ENCODE results near the gene TAF13. TPM values are rescaled to one million over a fixed set of nuclear protein-coding genes. Genes with fewer than 3 reads are reported as not detected.

The TAF13 gene
- total and polyA plus RNA-seq, 4 donors, result 22.2 to 39.4 (median 34.3) TPM

- no peak overlapping the region for H3K27ac ChIP-seq (ENCODE audit: low read depth in 1 of 2, low read length in 1 of 2)
Measured at GRCh38 chr1:109017134-109017533, 58.7 kb downstream of the TAF13 start.

More at GRCh38 chr1:109017134-109017533, 58.7 kb downstream of the TAF13 start:
- Histone ChIP-seq H3K9me3 (ENCODE audit: control insufficient read depth in 4 of 4, insufficient read depth in 3 of 4, low read length in 3 of 4) (peaks cover 0 to 3% (median under 1%) of the 10 kb centered on the region in 4 donors), H3K27me3 (ENCODE audit: control insufficient read depth in 3 of 3, insufficient read depth in 3 of 3, low read length in 2 of 3) (no peaks in the 10 kb centered on the region), H3K9ac (ENCODE audit: insufficient read depth in 1 of 2, low read length in 2 of 2) (no peak overlapping the region), H3K4me3 (no peak overlapping the region), H3K4me1 (ENCODE audit: control insufficient read depth in 5 of 5, insufficient read depth in 5 of 5, low read length in 5 of 5) (no peaks in the 10 kb centered on the region), H3K36me3 (ENCODE audit: control insufficient read depth in 4 of 4, insufficient read depth in 4 of 4, low read length in 4 of 4) (peaks cover 9 to 17% (median 15%) of the 10 kb centered on the region in 4 donors)
- WGBS, 2 donors, result 97 to 100% methylated on average over 1 of the region's 1 CpG
- TF ChIP-seq CTCF (IDR thresholded peaks at IDR 0.05; ENCODE audit: control extremely low read depth, extremely low read depth), result no peak
- ATAC-seq (ENCODE audit: insufficient read depth, low FRiP score), result no peak
- DNase-seq, result no peak

Small RNA genes within 50 kb of the gene (small RNA-seq; reads per million reads assigned to genes)
- gene AL356488.2 (ENCODE audit: low replicate concordance) (not detected), gene BX679664.1 (ENCODE audit: low replicate concordance) (not detected)

Other genes with a start within 250 kb of the TAF13 start
- gene AKNAD1, start 218.9 kb downstream of the TAF13 start, total RNA-seq, result under 1 TPM in 1 of 2 donors, not detected in 1; 0.31 TPM
- gene AKNAD1, start 218.9 kb downstream of the TAF13 start, polyA plus RNA-seq, result under 1 TPM; 0.02 to 0.22 TPM
- gene GPSM2, start 199.0 kb downstream of the TAF13 start, total RNA-seq, result 10 to 100 TPM; 24.4 to 26.5 TPM
- 1 to 10 TPM; 5.9 to 6.5 TPM for gene GPSM2, start 199.0 kb downstream of the TAF13 start, polyA plus RNA-seq
- 10 to 100 TPM; 27.4 to 29.2 TPM for gene CLCC1, start 112.5 kb downstream of the TAF13 start, total RNA-seq
- 10 to 100 TPM in 1 of 2 donors, 1 to 10 TPM in 1; 9.7 to 12.2 TPM for gene CLCC1, start 112.5 kb downstream of the TAF13 start, polyA plus RNA-seq
- gene WDR47, start 33.9 kb downstream of the TAF13 start, total RNA-seq, result 10 to 100 TPM; 16.3 to 17.7 TPM
- 1 to 10 TPM; 3.1 to 6.0 TPM for gene WDR47, start 33.9 kb downstream of the TAF13 start, polyA plus RNA-seq
- 10 to 100 TPM; 35.4 to 44.6 TPM for gene TMEM167B, start 14.8 kb upstream of the TAF13 start, total RNA-seq
- gene TMEM167B, start 14.8 kb upstream of the TAF13 start, polyA plus RNA-seq, result 10 to 100 TPM; 22.5 to 35.8 TPM
- 10 to 100 TPM in 1 of 2 donors, 1 to 10 TPM in 1; 8.9 to 25.0 TPM for gene ELAPOR1, start 38.1 kb upstream of the TAF13 start, total RNA-seq
- 1 to 10 TPM; 3.3 to 7.0 TPM for gene ELAPOR1, start 38.1 kb upstream of the TAF13 start, polyA plus RNA-seq
- 100 to 1,000 TPM; 154 to 212 TPM for gene SARS1, start 137.9 kb upstream of the TAF13 start, total RNA-seq
- 100 to 1,000 TPM; 118 to 139 TPM for gene SARS1, start 137.9 kb upstream of the TAF13 start, polyA plus RNA-seq
- gene CELSR2, start 173.5 kb upstream of the TAF13 start, total RNA-seq, result 1 to 10 TPM; 7.6 to 7.9 TPM
- gene CELSR2, start 173.5 kb upstream of the TAF13 start, polyA plus RNA-seq, result 1 to 10 TPM; 1.4 to 2.7 TPM
- gene PSRC1, start 207.1 kb upstream of the TAF13 start, total RNA-seq, result 1 to 10 TPM; 4.7 to 4.9 TPM
- 1 to 10 TPM; 2.7 to 4.9 TPM for gene PSRC1, start 207.1 kb upstream of the TAF13 start, polyA plus RNA-seq
- gene MYBPHL, start 231.0 kb upstream of the TAF13 start, total RNA-seq, result 1 to 10 TPM; 1.1 to 1.7 TPM
- 1 to 10 TPM in 1 of 2 donors, under 1 TPM in 1; 0.34 to 3.3 TPM for gene MYBPHL, start 231.0 kb upstream of the TAF13 start, polyA plus RNA-seq